Measurements from ENCODE around the gene S100A9.

DNA sequence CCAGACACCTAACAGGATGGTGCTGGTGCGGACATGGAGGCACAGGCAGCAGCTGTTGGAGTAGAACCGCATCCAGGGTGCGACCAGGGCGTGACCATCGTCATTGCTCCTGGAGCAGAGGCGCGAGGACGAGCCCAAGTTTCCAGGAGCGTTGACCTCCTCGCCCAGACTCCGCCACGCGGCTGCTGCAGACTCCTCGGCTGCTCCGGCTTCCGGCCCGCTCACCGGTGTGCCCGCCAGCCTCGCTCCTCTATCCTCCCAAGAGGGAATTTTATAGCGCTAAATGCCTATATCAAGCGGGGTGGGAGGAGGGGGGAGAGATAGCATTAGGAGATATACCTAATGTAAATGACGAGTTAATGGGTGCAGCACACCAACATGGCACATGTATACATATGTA is 23.1 kb downstream of the S100A9 start:
- TF ChIP-seq MAX (IDR thresholded peaks at IDR 0.05) (no peak), EP300 (IDR thresholded peaks at IDR 0.05; ENCODE audit: borderline replicate concordance) (no peak), REST (IDR thresholded peaks at IDR 0.05; ENCODE audit: low read depth) (no peak), NFIC (IDR thresholded peaks at IDR 0.05) (no peak), EGR1 (IDR thresholded peaks at IDR 0.05) (no peak)
